Measurements from ENCODE around the gene CNOT4.

The CNOT4 gene

GRCh38 chr7:135397689-135398088, 112.2 kb downstream of the CNOT4 start:
- TF ChIP-seq CTCF (IDR thresholded peaks at IDR 0.05), result no peak
- Histone ChIP-seq H3K27ac (no peak overlapping the region), H3K9me3 (no peaks in the 10 kb centered on the region), H3K4me3 (ENCODE audit: low read depth in 1 of 2, low read length in 1 of 2) (no peak overlapping the region), H3K4me1 (ENCODE audit: control insufficient read depth in 1 of 2, insufficient read depth in 1 of 2, low read depth in 1 of 2, low read length in 1 of 2) (no peaks in the 10 kb centered on the region), H3K27me3 (no peaks in the 10 kb centered on the region), H3K36me3 (peaks cover 27% of the 10 kb centered on the region)

GRCh38 chr7:135392701-135393100, 117.2 kb downstream of the CNOT4 start:
- Histone ChIP-seq H3K27ac (no peak overlapping the region), H3K9me3 (no peaks in the 10 kb centered on the region), H3K4me3 (ENCODE audit: low read depth in 1 of 2, low read length in 1 of 2) (no peak overlapping the region), H3K36me3 (peaks cover 47% of the 10 kb centered on the region), H3K27me3 (no peaks in the 10 kb centered on the region), H3K4me1 (ENCODE audit: control insufficient read depth in 1 of 2, insufficient read depth in 1 of 2, low read depth in 1 of 2, low read length in 1 of 2) (no peaks in the 10 kb centered on the region)
- TF ChIP-seq CTCF (IDR thresholded peaks at IDR 0.05), result no peak

GRCh38 chr7:135391514-135391913, 118.4 kb downstream of the CNOT4 start:
- Histone ChIP-seq H3K27ac (no peak overlapping the region), H3K4me3 (ENCODE audit: low read depth in 1 of 2, low read length in 1 of 2) (no peak overlapping the region), H3K4me1 (ENCODE audit: control insufficient read depth in 1 of 2, insufficient read depth in 1 of 2, low read depth in 1 of 2, low read length in 1 of 2) (no peaks in the 10 kb centered on the region), H3K36me3 (peaks cover 45% of the 10 kb centered on the region), H3K27me3 (no peaks in the 10 kb centered on the region), H3K9me3 (no peaks in the 10 kb centered on the region)
- TF ChIP-seq CTCF (IDR thresholded peaks at IDR 0.05), result no peak

- Histone ChIP-seq H3K4me3 (ENCODE audit: low read depth in 1 of 2, low read length in 1 of 2) (no peak overlapping the region), H3K9me3 (no peaks in the 10 kb centered on the region), H3K27me3 (no peaks in the 10 kb centered on the region), H3K36me3 (peaks cover 45% of the 10 kb centered on the region), H3K27ac (no peak overlapping the region), H3K4me1 (ENCODE audit: control insufficient read depth in 1 of 2, insufficient read depth in 1 of 2, low read depth in 1 of 2, low read length in 1 of 2) (no peaks in the 10 kb centered on the region)
- TF ChIP-seq CTCF (IDR thresholded peaks at IDR 0.05), result no peak
These were observed 119.1 kb downstream of the CNOT4 start for GRCh38 chr7:135390829-135391228.

GRCh38 chr7:135389971-135390370, 119.9 kb downstream of the CNOT4 start:
- Histone ChIP-seq H3K4me3 (ENCODE audit: low read depth in 1 of 2, low read length in 1 of 2) (no peak overlapping the region), H3K9me3 (no peaks in the 10 kb centered on the region), H3K36me3 (peaks cover 41% of the 10 kb centered on the region), H3K4me1 (ENCODE audit: control insufficient read depth in 1 of 2, insufficient read depth in 1 of 2, low read depth in 1 of 2, low read length in 1 of 2) (no peaks in the 10 kb centered on the region), H3K27me3 (no peaks in the 10 kb centered on the region), H3K27ac (no peak overlapping the region)
- no peak for TF ChIP-seq CTCF (IDR thresholded peaks at IDR 0.05)

- no peak for TF ChIP-seq CTCF (IDR thresholded peaks at IDR 0.05)
- Histone ChIP-seq H3K4me3 (ENCODE audit: low read depth in 1 of 2, low read length in 1 of 2) (no peak overlapping the region), H3K9me3 (no peaks in the 10 kb centered on the region), H3K27ac (no peak overlapping the region), H3K36me3 (peaks cover 31% of the 10 kb centered on the region), H3K4me1 (ENCODE audit: control insufficient read depth in 1 of 2, insufficient read depth in 1 of 2, low read depth in 1 of 2, low read length in 1 of 2) (no peaks in the 10 kb centered on the region), H3K27me3 (no peaks in the 10 kb centered on the region)
These were observed 121.3 kb downstream of the CNOT4 start for GRCh38 chr7:135388616-135389015.
